GM15510 (cell line): ENCODE data around the gene GGA2.

Experiments used
- POLR2A ChIP-seq: IDR thresholded peaks from 3 replicates; pipeline ENCODE4 v1.6.1; 2011; ENCODE audit warnings: borderline replicate concordance; ENCODE audit not compliant: insufficient read length; ENCODE audit errors: extremely low read depth

Gene GGA2

GRCh38 chr16:23530062-23530461 is 19.8 kb upstream of the GGA2 start:
- TF ChIP-seq POLR2A: no peak

GRCh38 chr16:23528644-23529310 is 18.5 kb upstream of the GGA2 start:
- no peak for TF ChIP-seq POLR2A

- TF ChIP-seq POLR2A: no peak
These were observed 17.8 kb upstream of the GGA2 start for GRCh38 chr16:23527961-23528643.

- TF ChIP-seq POLR2A: no peak
These were observed 14.6 kb upstream of the GGA2 start for GRCh38 chr16:23524886-23525285.

GRCh38 chr16:23523876-23524385 is 13.6 kb upstream of the GGA2 start:
- TF ChIP-seq POLR2A: no peak

GRCh38 chr16:23523321-23523720 is 13.0 kb upstream of the GGA2 start:
- TF ChIP-seq POLR2A: no peak

- TF ChIP-seq POLR2A: no peak
These were observed 11.7 kb upstream of the GGA2 start for GRCh38 chr16:23521965-23522364.

GRCh38 chr16:23521037-23521743 is 10.9 kb upstream of the GGA2 start:
- no peak for TF ChIP-seq POLR2A

- TF ChIP-seq POLR2A: no peak
These were observed 10.2 kb upstream of the GGA2 start for GRCh38 chr16:23520500-23520899.

- no peak for TF ChIP-seq POLR2A
These were observed 9.0 kb upstream of the GGA2 start for GRCh38 chr16:23519282-23519681.

- TF ChIP-seq POLR2A: no peak
These were observed 8.2 kb upstream of the GGA2 start for GRCh38 chr16:23518435-23518891.

- no peak for TF ChIP-seq POLR2A
These were observed 6.3 kb upstream of the GGA2 start for GRCh38 chr16:23516366-23517137.

- no peak for TF ChIP-seq POLR2A
These were observed 5.6 kb upstream of the GGA2 start for GRCh38 chr16:23515881-23516280.

- no peak for TF ChIP-seq POLR2A
These were observed 4.3 kb upstream of the GGA2 start for GRCh38 chr16:23514381-23515152.
